HUES48 (cell line): ENCODE results near the gene PARD6G.

Experiments used
- H3K27ac ChIP-seq: one replicate; pipeline ENCODE4 v1.7.0; 2013; ENCODE audit warnings: low read depth, low read length, inconsistent platforms
- H3K27me3 ChIP-seq: 2 replicates; pipeline ENCODE4 v1.6.1; 2013; ENCODE audit warnings: mild to moderate bottlenecking, low read length; ENCODE audit not compliant: control insufficient read depth, insufficient read depth
- H3K36me3 ChIP-seq: 2 replicates; pipeline ENCODE4 v1.6.1; 2013; ENCODE audit warnings: low read length; ENCODE audit not compliant: control insufficient read depth, insufficient read depth
- H3K4me1 ChIP-seq: 2 replicates; pipeline ENCODE4 v1.6.1; 2013; ENCODE audit warnings: mild to moderate bottlenecking, low read length; ENCODE audit not compliant: control insufficient read depth, insufficient read depth
- H3K4me3 ChIP-seq: 2 replicates; pipeline ENCODE4 v1.5.1; 2013; ENCODE audit warnings: mild to moderate bottlenecking, low read depth, low read length
- H3K9ac ChIP-seq: 2 replicates; pipeline ENCODE4 v1.6.1; 2013; ENCODE audit warnings: mild to moderate bottlenecking, low read depth, low read length, moderate library complexity
- H3K9me3 ChIP-seq: 2 replicates; pipeline ENCODE4 v1.6.1; 2013; ENCODE audit warnings: low read length; ENCODE audit not compliant: control insufficient read depth, insufficient read depth

PARD6G gene

DNA sequence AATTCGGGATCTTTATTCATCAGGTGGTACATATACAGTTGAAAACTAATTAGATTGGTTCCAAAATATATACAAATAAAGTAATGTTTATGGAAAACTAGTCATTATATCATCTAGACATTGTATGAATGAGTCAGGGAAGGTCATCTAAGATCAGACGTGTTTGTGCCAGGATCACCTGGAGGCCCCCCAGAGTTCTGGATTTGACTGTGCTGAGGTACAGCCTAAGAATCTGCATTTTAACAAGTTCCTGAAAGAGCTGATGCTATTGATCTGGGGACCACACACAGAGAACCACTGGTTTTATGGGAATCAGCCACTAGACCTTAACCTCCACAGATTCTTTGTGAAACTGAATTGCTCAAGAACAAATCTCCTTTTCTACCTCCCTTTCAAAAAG, 43.2 kb downstream of the PARD6G start:
- Histone ChIP-seq H3K4me1 (peaks cover 17% of the 10 kb centered on the region), H3K27ac (no peak overlapping the region)

GRCh38 chr18:80203249-80203648, 44.1 kb downstream of the PARD6G start:
- peaks cover 18% of the 10 kb centered on the region for H3K4me1 ChIP-seq

More for the DNA sequence above, 43.2 kb downstream of the PARD6G start:
- no peak overlapping the region for H3K4me3 ChIP-seq
- no peak overlapping the region for H3K9ac ChIP-seq
- H3K36me3 ChIP-seq: no peaks in the 10 kb centered on the region
- no peaks in the 10 kb centered on the region for H3K27me3 ChIP-seq
- H3K9me3 ChIP-seq: no peaks in the 10 kb centered on the region

GRCh38 chr18:80202264-80202998, 44.9 kb downstream of the PARD6G start:
- H3K27me3 ChIP-seq: no peaks in the 10 kb centered on the region
- H3K4me1 ChIP-seq: peaks cover 26% of the 10 kb centered on the region
- no peak overlapping the region for H3K9ac ChIP-seq
- H3K36me3 ChIP-seq: no peaks in the 10 kb centered on the region
- H3K27ac ChIP-seq: no peak overlapping the region
- no peaks in the 10 kb centered on the region for H3K9me3 ChIP-seq
- H3K4me3 ChIP-seq: no peak overlapping the region

More at GRCh38 chr18:80203249-80203648, 44.1 kb downstream of the PARD6G start:
- Histone ChIP-seq H3K9ac (no peak overlapping the region), H3K4me3 (no peak overlapping the region), H3K27me3 (no peaks in the 10 kb centered on the region), H3K36me3 (no peaks in the 10 kb centered on the region), H3K9me3 (no peaks in the 10 kb centered on the region), H3K27ac (no peak overlapping the region)

- Histone ChIP-seq H3K9me3 (no peaks in the 10 kb centered on the region), H3K27ac (peak overlapping the region; percentile 23), H3K4me3 (no peak overlapping the region), H3K27me3 (no peaks in the 10 kb centered on the region), H3K9ac (no peak overlapping the region), H3K4me1 (peaks cover 33% of the 10 kb centered on the region), H3K36me3 (no peaks in the 10 kb centered on the region)
These were observed 45.6 kb downstream of the PARD6G start for GRCh38 chr18:80201739-80202138.

- Histone ChIP-seq H3K27ac (peak overlapping the region; percentile 23), H3K27me3 (no peaks in the 10 kb centered on the region), H3K36me3 (no peaks in the 10 kb centered on the region)
These were observed 46.2 kb downstream of the PARD6G start for GRCh38 chr18:80200932-80201672.

DNA sequence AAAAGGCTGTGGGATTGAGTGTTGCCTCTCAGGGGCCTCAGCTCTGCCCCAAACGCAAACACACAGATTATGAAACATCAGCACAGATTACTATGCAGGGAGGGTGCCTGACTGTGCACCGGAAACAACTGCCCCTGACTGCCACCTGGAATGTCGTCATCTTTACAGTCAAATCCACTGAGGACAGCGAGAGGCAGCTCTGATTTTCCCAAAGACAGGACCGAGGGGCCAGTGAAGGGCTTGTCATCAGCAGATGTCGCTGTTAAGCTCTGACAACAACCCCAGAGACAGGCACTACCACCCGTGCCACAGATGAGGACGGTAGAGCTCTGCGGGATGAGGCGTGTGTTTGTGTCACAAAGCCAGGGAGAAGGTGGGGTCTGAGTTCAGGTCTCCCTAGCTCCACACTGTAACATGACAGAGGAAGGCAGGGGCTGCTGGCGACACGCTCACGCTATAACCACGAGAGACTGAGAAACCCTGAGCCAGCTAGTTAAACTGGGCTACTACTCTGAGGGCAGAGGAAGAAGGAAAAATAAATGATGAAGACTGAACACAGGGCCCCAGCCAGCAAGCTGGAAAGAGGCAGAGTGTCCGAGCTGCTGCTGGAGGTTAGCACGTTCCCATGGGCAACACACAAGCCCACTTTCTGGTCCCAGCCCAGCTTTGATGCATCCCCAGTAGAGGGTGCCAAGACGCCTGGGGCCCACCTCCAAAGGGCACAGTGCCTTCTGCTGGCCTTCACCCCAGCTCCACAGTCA, 47.0 kb downstream of the PARD6G start:
- H3K4me3 ChIP-seq: no peak overlapping the region
- no peaks in the 10 kb centered on the region for H3K27me3 ChIP-seq
- H3K36me3 ChIP-seq: no peaks in the 10 kb centered on the region
- no peak overlapping the region for H3K27ac ChIP-seq
- peaks cover 40% of the 10 kb centered on the region for H3K4me1 ChIP-seq
- no peak overlapping the region for H3K9ac ChIP-seq
- H3K9me3 ChIP-seq: no peaks in the 10 kb centered on the region

More at GRCh38 chr18:80200932-80201672, 46.2 kb downstream of the PARD6G start:
- Histone ChIP-seq H3K4me3 (no peak overlapping the region), H3K9ac (no peak overlapping the region), H3K9me3 (no peaks in the 10 kb centered on the region), H3K4me1 (peaks cover 39% of the 10 kb centered on the region)

DNA sequence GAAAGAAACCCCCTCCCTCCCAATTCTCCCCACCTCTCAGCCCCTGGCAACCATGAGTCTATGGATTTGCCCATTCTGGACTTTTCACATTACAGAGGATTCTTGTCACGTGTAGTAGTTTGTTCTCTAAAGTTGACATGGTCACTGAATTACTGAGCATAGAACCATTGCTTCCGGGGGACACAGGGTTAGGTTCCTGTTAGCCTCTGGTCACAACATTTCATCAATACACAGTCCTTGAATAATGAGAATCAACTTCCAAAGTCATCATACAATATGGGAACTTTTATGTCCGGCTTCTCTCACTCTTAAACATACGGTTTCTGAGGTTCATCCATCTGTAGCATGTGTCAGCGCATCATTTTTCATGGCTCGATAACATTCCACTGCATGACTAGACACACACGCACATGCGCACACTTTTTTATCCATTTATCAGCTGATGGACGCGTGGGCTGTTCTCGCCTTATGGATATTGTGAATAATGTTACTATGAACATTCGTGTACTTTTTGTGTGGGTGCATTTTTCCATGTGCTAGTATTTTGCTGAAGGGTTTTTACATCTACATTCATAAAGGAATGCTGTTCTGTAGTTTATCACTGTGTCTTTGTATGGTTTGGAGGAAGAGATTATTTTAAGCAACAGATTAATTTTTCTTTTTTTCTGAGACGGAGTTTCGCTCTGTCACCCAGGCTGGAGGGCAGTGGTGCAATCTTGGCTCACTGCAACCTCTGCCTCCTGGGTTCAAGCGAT, 48.1 kb downstream of the PARD6G start:
- Histone ChIP-seq H3K9me3 (no peaks in the 10 kb centered on the region), H3K4me3 (no peak overlapping the region), H3K9ac (no peak overlapping the region), H3K4me1 (peaks cover 40% of the 10 kb centered on the region), H3K36me3 (no peaks in the 10 kb centered on the region), H3K27ac (no peak overlapping the region), H3K27me3 (no peaks in the 10 kb centered on the region)

- H3K4me3 ChIP-seq: no peak overlapping the region
- no peaks in the 10 kb centered on the region for H3K27me3 ChIP-seq
- peaks cover 39% of the 10 kb centered on the region for H3K4me1 ChIP-seq
- no peaks in the 10 kb centered on the region for H3K9me3 ChIP-seq
- H3K9ac ChIP-seq: no peak overlapping the region
- H3K36me3 ChIP-seq: no peaks in the 10 kb centered on the region
- H3K27ac ChIP-seq: no peak overlapping the region
These were observed 48.9 kb downstream of the PARD6G start for GRCh38 chr18:80198391-80198790.

DNA sequence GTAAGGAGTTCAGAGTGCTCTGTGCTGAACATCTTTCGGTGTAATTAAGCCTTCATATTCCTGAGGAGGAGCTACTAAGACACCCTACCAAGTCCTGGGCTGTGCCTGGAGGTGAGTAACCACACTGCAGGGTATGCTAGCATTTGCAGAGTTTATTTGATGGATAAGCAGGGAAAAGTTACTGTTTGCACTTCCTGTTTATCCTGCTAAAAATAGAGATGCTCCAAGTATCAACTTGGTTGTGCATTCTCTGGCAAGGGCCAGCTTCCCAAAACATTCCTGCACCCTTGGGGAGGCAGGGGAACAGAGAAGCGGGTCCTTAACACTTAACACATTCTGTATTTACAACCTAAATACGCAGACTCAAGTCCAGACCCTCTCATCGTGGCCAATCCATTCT, 49.8 kb downstream of the PARD6G start:
- peak overlapping the region; percentile 60 for H3K27ac ChIP-seq
- H3K4me3 ChIP-seq: no peak overlapping the region; the same call in 1 of the 2 replicates
- no peaks in the 10 kb centered on the region for H3K36me3 ChIP-seq
- H3K4me1 ChIP-seq: peaks cover 33% of the 10 kb centered on the region
- no peaks in the 10 kb centered on the region for H3K9me3 ChIP-seq
- no peak overlapping the region for H3K9ac ChIP-seq
- H3K27me3 ChIP-seq: no peaks in the 10 kb centered on the region

- Histone ChIP-seq H3K4me1 (peaks cover 28% of the 10 kb centered on the region), H3K36me3 (no peaks in the 10 kb centered on the region), H3K9ac (no peak overlapping the region), H3K27me3 (no peaks in the 10 kb centered on the region), H3K9me3 (no peaks in the 10 kb centered on the region), H3K27ac (peak overlapping the region; percentile 60), H3K4me3 (no peak overlapping the region; the same call in 1 of the 2 replicates)
These were observed 50.6 kb downstream of the PARD6G start for GRCh38 chr18:80196528-80197320.
